PC-9 (cell line): ENCODE data around the gene NRXN2. TPM values are rescaled to one million over a fixed set of nuclear protein-coding genes. Genes with fewer than 3 reads are reported as not detected.

Experiments used
- BruUV-seq: library from RNA; stranded (reverse); fragments of 400-500 nt; replicated peaks from 2 replicates; lab custom pipeline; 2021; lab: Mats Ljungman, UMichigan
- CTCF ChIA-PET: fragments of 300-600 bp; sonication (Branson Sonifier 250); formaldehyde crosslinking; loops from one replicate; lab custom pipeline; 2022; ENCODE audit warnings: antibody characterized with exemption; lab: Charles Lee
- POLR2A ChIA-PET: fragments of 300-600 bp; sonication (Branson Sonifier 250); formaldehyde crosslinking; loops from one replicate; lab custom pipeline; 2022; ENCODE audit warnings: antibody characterized with exemption; ENCODE audit not compliant: unreplicated experiment; lab: Charles Lee
- DNase-seq, 2 experiments: peaks; one replicate each; pipeline versions ENCODE4 v3.0.0 to v3.0.0-alpha.2; 2015 to 2022; ENCODE audit warnings: mixed read lengths in 1 of 2
- H2AFZ ChIP-seq: fragments of 200-600 bp; sonication (generic); 2 replicates; pipeline ENCODE4 v1.8.1; 2017; ENCODE audit warnings: antibody characterized with exemption
- H3F3A ChIP-seq: fragments of 200-600 bp; sonication (generic); 2 replicates; pipeline ENCODE4 v1.8.1; 2017; ENCODE audit warnings: antibody characterized with exemption, mild to moderate bottlenecking, low read depth; ENCODE audit not compliant: insufficient read depth
- H3K27ac ChIP-seq: fragments of 200-600 bp; sonication (generic); 2 replicates; pipeline ENCODE4 v1.6.1; 2016; ENCODE audit warnings: mixed run types
- H3K27me3 ChIP-seq: fragments of 200-600 bp; sonication (generic); 2 replicates; pipeline ENCODE4 v1.6.1; 2016; ENCODE audit warnings: low read depth, mixed run types; ENCODE audit not compliant: insufficient read depth
- H3K36me3 ChIP-seq: fragments of 200-600 bp; sonication (generic); 2 replicates; pipeline ENCODE4 v1.6.1; 2016; ENCODE audit warnings: low read depth, mixed run types
- H3K4me1 ChIP-seq: fragments of 200-600 bp; sonication (generic); replicated peaks from 2 replicates; pipeline ENCODE4 v1.6.1; 2016; ENCODE audit warnings: mixed run types; ENCODE audit not compliant: insufficient read depth
- H3K4me2 ChIP-seq: fragments of 200-600 bp; sonication (generic); 2 replicates; pipeline ENCODE4 v1.6.1; 2017; ENCODE audit warnings: mixed run types
- H3K4me3 ChIP-seq: fragments of 200-600 bp; sonication (generic); 2 replicates; pipeline ENCODE4 v1.6.1; 2016; ENCODE audit warnings: mixed run types
- H3K79me2 ChIP-seq: fragments of 200-600 bp; sonication (generic); 2 replicates; pipeline ENCODE4 v1.6.1; 2017; ENCODE audit warnings: low read depth, mixed run types
- H3K9me2 ChIP-seq: fragments of 200-600 bp; sonication (generic); 2 replicates; pipeline ENCODE4 v1.8.1; 2017; ENCODE audit warnings: mild to moderate bottlenecking; ENCODE audit not compliant: insufficient read depth
- H3K9me3 ChIP-seq: fragments of 200-600 bp; sonication (generic); 2 replicates; pipeline ENCODE4 v1.8.1; 2016; ENCODE audit warnings: low read depth; ENCODE audit not compliant: insufficient read depth
- H4K20me1 ChIP-seq: fragments of 200-600 bp; sonication (generic); 2 replicates; pipeline ENCODE4 v1.8.1; 2017; ENCODE audit not compliant: insufficient read depth
- EZH2 ChIP-seq: fragments of 200-600 bp; sonication (generic); IDR thresholded peaks from 2 replicates; pipeline ENCODE4 v1.8.0; 2017; ENCODE audit warnings: antibody characterized with exemption, low read depth
- intact Hi-C: fragments of 100-400 bp; cut with micrococcal nuclease; formaldehyde crosslinking; loops from one replicate; pipeline ENCODE4 v1.10.0; 2022; ENCODE audit not compliant: unreplicated experiment
- total RNA-seq: library from RNA; stranded (reverse); gene quantifications from 2 replicates; pipeline ENCODE4 v1.2.3, GENCODE V29; 2021
- TF ChIP-seq, protein P1 (sequence below): fragments of 200-600 bp; sonication (generic); conservative IDR thresholded peaks from 2 replicates; pipeline ENCODE4 v1.6.1; 2017; ENCODE audit warnings: mixed run types, antibody characterized with exemption, mild to moderate bottlenecking, moderate library complexity

NRXN2 gene
- total RNA-seq, 1 experiment from 2014 or later, result not detected

DNA sequence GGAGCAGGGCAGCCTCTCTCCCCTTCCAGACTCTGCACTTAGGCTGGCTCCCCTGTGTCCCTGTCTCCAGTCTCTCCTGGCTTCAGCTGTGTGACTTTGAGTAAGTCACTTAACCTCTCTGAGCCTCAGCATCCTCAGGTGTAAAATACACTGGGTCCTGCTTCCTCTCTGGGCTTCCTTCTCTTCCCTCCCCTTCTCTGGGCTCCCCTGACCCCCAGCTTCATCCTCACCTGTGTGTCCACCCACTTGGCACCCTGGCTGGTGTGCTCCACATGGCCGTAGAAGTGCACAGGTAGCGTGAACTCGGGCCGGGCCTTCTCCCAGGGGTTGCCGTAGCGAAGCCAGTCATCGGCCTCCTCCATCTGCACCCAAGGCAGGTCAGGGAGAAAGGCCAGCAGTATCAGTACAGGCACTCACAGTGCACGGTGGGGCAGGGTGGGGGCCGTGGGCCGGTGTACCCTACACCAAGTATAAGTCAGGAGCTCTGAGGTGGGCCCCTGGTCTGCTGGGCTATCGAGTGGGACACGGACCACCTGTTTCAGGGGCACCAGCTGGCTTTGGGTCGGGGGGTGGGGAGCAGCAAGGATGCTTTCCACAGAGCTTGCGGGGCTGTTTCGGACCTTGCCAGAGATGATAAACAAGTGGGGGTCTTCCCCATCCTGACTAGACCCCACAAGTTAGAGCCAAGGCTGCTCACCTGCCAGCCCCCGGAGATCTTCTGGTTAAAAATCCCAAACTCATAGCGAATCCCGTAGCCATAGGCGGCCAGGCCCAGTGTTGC lies 34.7 kb upstream of the NRXN2 start:
- POLR2A ChIA-PET, result no interaction called here
- no peaks in the 10 kb centered on the region for H3K36me3 ChIP-seq
- no peaks in the 10 kb centered on the region for H3K27me3 ChIP-seq
- peaks cover 16% of the 10 kb centered on the region; the same call in 1 of the 2 replicates for H4K20me1 ChIP-seq
- H2AFZ ChIP-seq, result no peak overlapping the region
- H3K9me3 ChIP-seq, result no peaks in the 10 kb centered on the region
- H3K4me1 ChIP-seq, result no peaks in the 10 kb centered on the region
- DNase-seq, result no peak
- no peak overlapping the region for H3K4me3 ChIP-seq
- H3K9me2 ChIP-seq, result no peaks in the 10 kb centered on the region
- no TSS peak for BruUV-seq
- TF ChIP-seq EZH2, result no peak
- TF ChIP-seq, protein P1, sequence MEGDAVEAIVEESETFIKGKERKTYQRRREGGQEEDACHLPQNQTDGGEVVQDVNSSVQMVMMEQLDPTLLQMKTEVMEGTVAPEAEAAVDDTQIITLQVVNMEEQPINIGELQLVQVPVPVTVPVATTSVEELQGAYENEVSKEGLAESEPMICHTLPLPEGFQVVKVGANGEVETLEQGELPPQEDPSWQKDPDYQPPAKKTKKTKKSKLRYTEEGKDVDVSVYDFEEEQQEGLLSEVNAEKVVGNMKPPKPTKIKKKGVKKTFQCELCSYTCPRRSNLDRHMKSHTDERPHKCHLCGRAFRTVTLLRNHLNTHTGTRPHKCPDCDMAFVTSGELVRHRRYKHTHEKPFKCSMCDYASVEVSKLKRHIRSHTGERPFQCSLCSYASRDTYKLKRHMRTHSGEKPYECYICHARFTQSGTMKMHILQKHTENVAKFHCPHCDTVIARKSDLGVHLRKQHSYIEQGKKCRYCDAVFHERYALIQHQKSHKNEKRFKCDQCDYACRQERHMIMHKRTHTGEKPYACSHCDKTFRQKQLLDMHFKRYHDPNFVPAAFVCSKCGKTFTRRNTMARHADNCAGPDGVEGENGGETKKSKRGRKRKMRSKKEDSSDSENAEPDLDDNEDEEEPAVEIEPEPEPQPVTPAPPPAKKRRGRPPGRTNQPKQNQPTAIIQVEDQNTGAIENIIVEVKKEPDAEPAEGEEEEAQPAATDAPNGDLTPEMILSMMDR, result no peak
- no peak overlapping the region for H3K27ac ChIP-seq
- H3K79me2 ChIP-seq, result no peaks in the 10 kb centered on the region
- peaks cover 43% of the 10 kb centered on the region for H3F3A ChIP-seq
- no peak overlapping the region for H3K4me2 ChIP-seq
- intact Hi-C loops, result no loop called here
- CTCF ChIA-PET, result no interaction called here

DNA sequence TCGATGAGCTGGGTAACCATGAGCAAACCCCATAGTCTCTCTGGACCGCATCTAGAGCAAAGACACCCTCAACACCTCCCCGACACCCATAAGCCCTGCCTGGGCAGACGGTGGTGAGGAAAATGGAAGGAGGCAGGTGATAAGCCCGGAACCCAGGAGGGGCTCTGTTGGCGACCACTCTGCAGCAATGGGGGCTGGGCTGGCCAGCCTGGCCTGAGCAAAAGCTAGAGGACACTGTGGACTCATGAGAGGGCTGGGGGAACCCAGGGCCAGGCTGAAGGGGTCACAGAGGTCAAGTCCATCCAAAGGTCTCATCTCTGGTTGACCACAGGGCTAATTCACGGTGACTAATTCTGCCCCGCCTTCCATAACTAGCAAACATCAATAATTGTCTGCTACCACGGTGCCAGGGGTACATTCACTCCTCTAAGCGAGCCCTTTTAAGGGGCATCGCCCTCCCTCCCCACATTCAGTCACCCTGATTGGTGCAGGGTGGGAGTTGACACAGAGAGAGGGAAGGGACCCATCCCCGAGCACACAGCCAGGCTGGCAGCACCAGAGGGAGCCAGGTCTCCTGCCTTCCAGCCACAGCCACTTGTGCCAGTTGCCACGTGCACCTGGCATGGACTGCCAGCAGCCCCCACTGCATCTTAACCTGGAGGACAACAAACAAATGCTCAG lies 32.8 kb upstream of the NRXN2 start:
- no peak overlapping the region for H2AFZ ChIP-seq
- H3K27me3 ChIP-seq, result no peaks in the 10 kb centered on the region
- no peak overlapping the region for H3K27ac ChIP-seq
- intact Hi-C loops, result no loop called here
- no TSS peak for BruUV-seq
- H3K9me2 ChIP-seq, result no peaks in the 10 kb centered on the region
- ChIA-PET CTCF (interaction anchor here (0.6 kb wide), 1 partner anchor 22 kb away, joined by 3 read pairs; no protein-coding TSS in a partner anchor), POLR2A (no interaction called here)
- peaks cover 5% of the 10 kb centered on the region; the same call in 1 of the 2 replicates for H4K20me1 ChIP-seq
- DNase-seq, result no peak
- H3K9me3 ChIP-seq, result no peaks in the 10 kb centered on the region
- no peaks in the 10 kb centered on the region for H3K79me2 ChIP-seq
- no peak overlapping the region for H3K4me3 ChIP-seq
- H3F3A ChIP-seq, result peaks cover 24% of the 10 kb centered on the region
- H3K4me2 ChIP-seq, result no peak overlapping the region
- TF ChIP-seq, protein P1, result no peak
- no peak for TF ChIP-seq EZH2
- H3K36me3 ChIP-seq, result no peaks in the 10 kb centered on the region
- no peaks in the 10 kb centered on the region for H3K4me1 ChIP-seq

DNA sequence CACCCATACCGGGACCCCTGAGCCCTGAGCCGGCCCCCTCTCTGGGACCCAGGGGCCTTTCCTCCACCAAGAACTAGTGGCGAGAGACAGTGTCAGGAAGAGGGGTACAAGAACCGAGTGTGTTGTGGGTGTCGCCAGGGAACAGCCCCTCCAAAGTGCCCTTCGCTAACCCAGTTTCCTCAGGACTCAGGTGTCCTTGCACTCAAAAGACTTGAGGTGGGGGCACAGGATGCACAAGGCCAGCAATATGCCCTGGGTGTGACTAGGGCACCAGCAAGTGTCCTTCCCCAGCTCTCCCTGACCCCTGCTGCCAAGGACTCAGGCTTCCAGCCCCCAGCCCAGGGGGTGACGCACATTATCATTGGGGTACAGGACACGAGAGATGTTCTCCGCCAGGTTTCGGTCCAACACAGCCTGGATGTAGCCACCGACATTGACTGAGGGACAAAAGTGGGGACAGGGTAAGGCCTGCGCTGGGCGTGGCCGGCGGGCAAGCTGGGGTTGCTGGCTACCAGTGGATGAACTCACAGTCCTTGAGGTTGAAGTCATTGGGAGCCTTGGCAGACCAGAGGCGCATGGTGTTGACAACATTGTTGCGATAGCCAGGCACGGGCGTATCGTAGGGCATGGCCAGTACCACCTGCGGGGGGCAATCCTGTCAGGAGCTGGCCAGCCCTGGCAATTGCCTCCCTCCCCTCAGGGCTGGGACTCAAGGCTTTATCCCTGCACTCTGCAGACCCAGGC lies 32.1 kb upstream of the NRXN2 start:
- no peak overlapping the region for H2AFZ ChIP-seq
- no TSS peak for BruUV-seq
- H3K9me2 ChIP-seq, result no peaks in the 10 kb centered on the region
- no peak overlapping the region for H3K4me2 ChIP-seq
- no peaks in the 10 kb centered on the region for H3K27me3 ChIP-seq
- TF ChIP-seq, protein P1, result no peak
- no peak for TF ChIP-seq EZH2
- H3K4me1 ChIP-seq, result no peaks in the 10 kb centered on the region
- no peak overlapping the region for H3K27ac ChIP-seq
- no peaks in the 10 kb centered on the region for H3K36me3 ChIP-seq
- intact Hi-C loops, result no loop called here
- H3F3A ChIP-seq, result peaks cover 17% of the 10 kb centered on the region
- DNase-seq, result no peak
- H3K9me3 ChIP-seq, result no peaks in the 10 kb centered on the region
- no peaks in the 10 kb centered on the region; the same call in 1 of the 2 replicates for H4K20me1 ChIP-seq
- no peaks in the 10 kb centered on the region for H3K79me2 ChIP-seq
- POLR2A ChIA-PET, result no interaction called here
- H3K4me3 ChIP-seq, result no peak overlapping the region
- CTCF ChIA-PET, result interaction anchor here (0.6 kb wide), 1 partner anchor 22 kb away, joined by 3 read pairs; no protein-coding TSS in a partner anchor
